ENCODE measurements around the gene RCE1. TPM values are rescaled to one million over a fixed set of nuclear protein-coding genes. Genes with fewer than 3 reads are reported as not detected.

The RCE1 gene
- total RNA-seq, 1 experiment from 2014 or later = 52.5 TPM

DNA sequence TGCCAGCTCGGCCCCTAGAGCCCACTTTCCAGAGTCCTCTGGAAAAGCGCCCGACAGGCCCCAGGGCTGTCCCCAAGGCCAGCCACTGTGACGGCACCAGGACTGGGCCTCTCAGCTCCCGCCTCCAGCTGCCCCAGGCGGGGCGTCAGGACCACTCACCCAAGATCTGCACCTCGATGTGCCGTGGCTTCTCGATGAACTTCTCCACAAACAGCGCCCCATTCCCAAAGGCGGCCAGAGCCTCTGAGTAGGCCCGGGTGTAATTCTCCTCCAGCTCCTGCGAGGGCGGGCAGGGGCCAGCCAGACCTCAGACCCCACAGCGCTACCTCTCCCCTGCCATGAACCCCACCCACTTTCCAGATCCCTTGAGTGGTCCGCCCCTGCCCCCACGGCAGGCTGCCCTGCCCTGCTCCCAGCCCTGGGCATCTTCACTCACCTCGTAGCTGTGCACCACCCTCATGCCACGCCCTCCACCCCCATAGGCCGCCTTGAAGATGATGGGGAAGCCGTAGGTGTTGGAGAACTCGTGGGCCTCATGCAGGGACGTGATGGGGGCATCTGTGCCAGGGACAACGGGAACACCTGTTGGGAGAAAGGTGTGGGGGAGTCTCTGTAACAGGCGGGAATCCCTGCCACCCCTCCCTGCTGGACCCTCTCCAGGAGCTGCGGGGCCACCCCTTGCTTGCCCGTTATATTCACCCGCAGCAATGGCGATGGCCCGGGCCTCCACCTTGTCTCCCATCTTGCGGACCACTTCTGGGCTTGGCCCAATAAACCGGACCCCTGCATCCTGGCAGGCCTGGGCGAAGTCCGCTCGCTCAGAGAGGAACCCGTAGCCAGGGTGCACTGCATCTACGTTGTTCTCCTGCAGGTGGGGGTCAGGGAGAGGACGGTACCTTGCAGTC is 27.6 kb downstream of the RCE1 start:
- no peak overlapping the region for H4K8ac ChIP-seq (replicated peaks; ENCODE audit: insufficient read length, low read depth, low read length)
- no peak overlapping the region for H3K18ac ChIP-seq (ENCODE audit: insufficient read length, low read depth, low read length)
- H4K20me1 ChIP-seq (ENCODE audit: control insufficient read depth, insufficient read depth, insufficient read length) = no peaks in the 10 kb centered on the region
- Mint-ChIP-seq H3K27ac (no peak overlapping the region), H3K9me3 (no peaks in the 10 kb centered on the region), H3K27me3 (ENCODE audit: low read depth) (no peaks in the 10 kb centered on the region), H3K4me1 (peaks cover 11 to 27% of the 10 kb centered on the region in 2 experiments), H3K36me3 (ENCODE audit: insufficient read depth in 1 of 3, low read depth in 3 of 3) (peaks cover 0 to 11% (median 3%) of the 10 kb centered on the region in 3 experiments; a peak in 4 of 7 replicates), H3K4me3 (no peak overlapping the region)
- no peak overlapping the region for H3K14ac ChIP-seq (ENCODE audit: insufficient read depth, low read length)
- H3K79me2 ChIP-seq (ENCODE audit: insufficient read depth, low read length) = no peaks in the 10 kb centered on the region
- TF ChIP-seq, protein P1, sequence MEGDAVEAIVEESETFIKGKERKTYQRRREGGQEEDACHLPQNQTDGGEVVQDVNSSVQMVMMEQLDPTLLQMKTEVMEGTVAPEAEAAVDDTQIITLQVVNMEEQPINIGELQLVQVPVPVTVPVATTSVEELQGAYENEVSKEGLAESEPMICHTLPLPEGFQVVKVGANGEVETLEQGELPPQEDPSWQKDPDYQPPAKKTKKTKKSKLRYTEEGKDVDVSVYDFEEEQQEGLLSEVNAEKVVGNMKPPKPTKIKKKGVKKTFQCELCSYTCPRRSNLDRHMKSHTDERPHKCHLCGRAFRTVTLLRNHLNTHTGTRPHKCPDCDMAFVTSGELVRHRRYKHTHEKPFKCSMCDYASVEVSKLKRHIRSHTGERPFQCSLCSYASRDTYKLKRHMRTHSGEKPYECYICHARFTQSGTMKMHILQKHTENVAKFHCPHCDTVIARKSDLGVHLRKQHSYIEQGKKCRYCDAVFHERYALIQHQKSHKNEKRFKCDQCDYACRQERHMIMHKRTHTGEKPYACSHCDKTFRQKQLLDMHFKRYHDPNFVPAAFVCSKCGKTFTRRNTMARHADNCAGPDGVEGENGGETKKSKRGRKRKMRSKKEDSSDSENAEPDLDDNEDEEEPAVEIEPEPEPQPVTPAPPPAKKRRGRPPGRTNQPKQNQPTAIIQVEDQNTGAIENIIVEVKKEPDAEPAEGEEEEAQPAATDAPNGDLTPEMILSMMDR (conservative IDR thresholded peaks at IDR 0.05) = no peak
- no peak overlapping the region for H4K91ac ChIP-seq (ENCODE audit: insufficient read length, low read depth, low read length)
- no peak overlapping the region for H3K56ac ChIP-seq (ENCODE audit: insufficient read length, low read depth, low read length)
- no peak overlapping the region for H2BK5ac ChIP-seq (ENCODE audit: insufficient read length, low read length)
- no peak overlapping the region for H3K9ac ChIP-seq (ENCODE audit: extremely low read depth, insufficient read length, low read length)
- H3K79me1 ChIP-seq (ENCODE audit: insufficient read depth, low read depth, low read length, poor library complexity, severe bottlenecking) = no peaks in the 10 kb centered on the region
- H3K27me3 ChIP-seq (ENCODE audit: insufficient read depth, low read length) = no peaks in the 10 kb centered on the region
- no peak overlapping the region for H3K27ac ChIP-seq (ENCODE audit: insufficient read length, low read depth, low read length)
- no peak overlapping the region for H2BK120ac ChIP-seq (ENCODE audit: low read depth, low read length, poor library complexity, severe bottlenecking)
- no peak overlapping the region for H3T11ph ChIP-seq (ENCODE audit: low read length)
- H2BK12ac ChIP-seq (ENCODE audit: insufficient read length, low read depth, low read length) = no peak overlapping the region
- DNase-seq = no peak
- no peak overlapping the region for H3K4me2 ChIP-seq (ENCODE audit: insufficient read depth, insufficient read length, low read length)
- no peak overlapping the region for H2BK15ac ChIP-seq (ENCODE audit: low read depth, low read length)
- H3K9me3 ChIP-seq (ENCODE audit: control insufficient read depth, low read depth, low read length) = no peaks in the 10 kb centered on the region
- H2AK5ac ChIP-seq (ENCODE audit: insufficient read length, low read length) = no peak overlapping the region
- no peak overlapping the region for H2BK20ac ChIP-seq (ENCODE audit: low read depth, low read length, poor library complexity, severe bottlenecking)
- no peak overlapping the region for H2AFZ ChIP-seq (ENCODE audit: low read length)
- no peak overlapping the region for H3K23ac ChIP-seq (ENCODE audit: insufficient read length, low read depth, low read length)
- no CpG with 5 or more reads among the region's 39 CpGs for WGBS (ENCODE audit: extremely low coverage, insufficient read length, low lambda C conversion rate)
- H3K4ac ChIP-seq (ENCODE audit: low read depth, low read length) = no peak overlapping the region
- no peaks in the 10 kb centered on the region for H3K23me2 ChIP-seq (ENCODE audit: insufficient read length, low read depth, low read length, poor library complexity, severe bottlenecking)
- H3K4me1 ChIP-seq (ENCODE audit: insufficient read depth, low read length) = no peaks in the 10 kb centered on the region
- no peak overlapping the region for H4K5ac ChIP-seq (ENCODE audit: insufficient read length, low read depth, low read length)
